ENCODE measurements around the gene GJD3. TPM values are rescaled to one million over a fixed set of nuclear protein-coding genes. Genes with fewer than 3 reads are reported as not detected.
"Not testable (repeated sequence)": the region's sequence is repeated elsewhere in the genome, so short reads cannot be mapped to it uniquely, and the experiment has no call there.

The GJD3 gene, protein sequence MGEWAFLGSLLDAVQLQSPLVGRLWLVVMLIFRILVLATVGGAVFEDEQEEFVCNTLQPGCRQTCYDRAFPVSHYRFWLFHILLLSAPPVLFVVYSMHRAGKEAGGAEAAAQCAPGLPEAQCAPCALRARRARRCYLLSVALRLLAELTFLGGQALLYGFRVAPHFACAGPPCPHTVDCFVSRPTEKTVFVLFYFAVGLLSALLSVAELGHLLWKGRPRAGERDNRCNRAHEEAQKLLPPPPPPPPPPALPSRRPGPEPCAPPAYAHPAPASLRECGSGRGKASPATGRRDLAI
- not detected for total RNA-seq

DNA sequence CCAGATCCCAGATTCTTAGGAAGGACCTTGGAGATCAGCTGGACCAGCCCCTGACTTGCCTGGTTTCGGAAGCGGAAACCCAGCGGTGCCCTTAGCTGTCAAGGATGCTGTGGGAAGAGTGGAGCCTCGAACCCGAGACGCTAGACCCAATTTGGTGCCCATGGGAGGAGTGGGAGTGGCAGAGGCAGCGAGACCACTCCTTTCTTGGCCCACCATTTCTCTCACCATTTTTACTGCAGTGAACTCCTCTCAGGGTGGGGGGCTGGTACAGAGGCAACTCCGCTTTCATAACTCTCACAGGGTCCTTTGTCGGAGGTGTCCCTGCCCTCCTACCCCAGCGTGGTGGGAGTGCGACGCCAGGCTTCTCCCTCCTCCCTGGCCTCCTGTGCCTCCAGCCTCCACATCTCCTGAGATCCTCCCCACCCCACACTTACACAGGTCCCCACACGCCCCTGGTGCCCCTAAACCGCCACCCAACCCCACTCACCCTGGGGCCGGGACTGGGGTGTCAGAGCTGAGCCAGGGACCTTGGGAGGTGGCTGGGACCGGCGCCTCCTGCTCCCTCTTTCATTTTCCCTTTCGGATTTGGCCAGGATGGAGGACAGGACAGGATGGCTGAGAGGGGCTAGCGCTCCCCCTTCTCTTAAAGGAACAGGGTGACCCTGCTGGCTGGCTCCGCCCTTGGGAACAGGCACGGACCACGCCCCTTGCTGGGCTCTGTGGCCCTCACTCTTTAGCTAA is at the start of gene GJD3:
Gene GJD3, minus strand, starts transcription at position 617 of the 741 bp plus-strand sequence. CDS start 922 bp downstream, outside the sequence.
- Histone ChIP-seq H3K36me3 (no peaks in the 10 kb centered on the region), H3K4me3 (peak within 1 kb of the TSS; percentile 30 to 60 (median 45)), H3K9me3 (no peaks in the 10 kb centered on the region), H3K4me1 (peaks cover 0 to 23% (median 6%) of the 10 kb centered on the region in 4 donors), H3K27ac (no peak within 1 kb of the TSS), H3K27me3 (peaks cover 0 to 7% of the 10 kb centered on the region in 2 donors)
- 66 to 68% methylated on average over 20 to 22 of the region's 22 CpGs for WGBS, 2 donors
- DNase-seq (ENCODE audit: low spot score in 2 of 2), result no peak
- no peak for TF ChIP-seq POLR2A (IDR thresholded peaks at IDR 0.05)
- TF ChIP-seq, protein P1, sequence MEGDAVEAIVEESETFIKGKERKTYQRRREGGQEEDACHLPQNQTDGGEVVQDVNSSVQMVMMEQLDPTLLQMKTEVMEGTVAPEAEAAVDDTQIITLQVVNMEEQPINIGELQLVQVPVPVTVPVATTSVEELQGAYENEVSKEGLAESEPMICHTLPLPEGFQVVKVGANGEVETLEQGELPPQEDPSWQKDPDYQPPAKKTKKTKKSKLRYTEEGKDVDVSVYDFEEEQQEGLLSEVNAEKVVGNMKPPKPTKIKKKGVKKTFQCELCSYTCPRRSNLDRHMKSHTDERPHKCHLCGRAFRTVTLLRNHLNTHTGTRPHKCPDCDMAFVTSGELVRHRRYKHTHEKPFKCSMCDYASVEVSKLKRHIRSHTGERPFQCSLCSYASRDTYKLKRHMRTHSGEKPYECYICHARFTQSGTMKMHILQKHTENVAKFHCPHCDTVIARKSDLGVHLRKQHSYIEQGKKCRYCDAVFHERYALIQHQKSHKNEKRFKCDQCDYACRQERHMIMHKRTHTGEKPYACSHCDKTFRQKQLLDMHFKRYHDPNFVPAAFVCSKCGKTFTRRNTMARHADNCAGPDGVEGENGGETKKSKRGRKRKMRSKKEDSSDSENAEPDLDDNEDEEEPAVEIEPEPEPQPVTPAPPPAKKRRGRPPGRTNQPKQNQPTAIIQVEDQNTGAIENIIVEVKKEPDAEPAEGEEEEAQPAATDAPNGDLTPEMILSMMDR (IDR thresholded peaks at IDR 0.05), result no peak
- no peak for TF ChIP-seq EP300 (IDR thresholded peaks at IDR 0.05)

DNA sequence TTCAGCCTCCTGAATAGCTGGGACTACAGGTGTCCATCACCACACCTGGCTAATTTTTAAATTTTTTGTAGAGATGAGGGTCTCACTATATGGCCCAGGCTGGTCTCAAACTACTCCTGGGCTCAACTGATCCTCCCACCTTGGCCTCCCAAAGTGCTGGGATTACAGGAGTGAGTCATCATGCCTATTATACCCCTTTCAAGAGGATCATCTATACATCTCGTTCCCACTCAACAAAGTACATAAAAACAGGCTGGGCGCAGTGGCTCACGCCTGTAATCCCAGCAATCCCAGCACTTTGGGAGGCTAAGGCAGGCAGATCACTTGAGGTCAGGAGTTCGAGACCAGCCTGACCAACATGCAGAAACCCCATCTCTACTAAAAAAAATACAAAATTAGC is 49.8 kb upstream of the GJD3 start:
- WGBS, 2 donors, result 88 to 91% methylated on average over 4 of the region's 4 CpGs
- not testable (repeated sequence) for DNase-seq (ENCODE audit: low spot score in 2 of 2)

DNA sequence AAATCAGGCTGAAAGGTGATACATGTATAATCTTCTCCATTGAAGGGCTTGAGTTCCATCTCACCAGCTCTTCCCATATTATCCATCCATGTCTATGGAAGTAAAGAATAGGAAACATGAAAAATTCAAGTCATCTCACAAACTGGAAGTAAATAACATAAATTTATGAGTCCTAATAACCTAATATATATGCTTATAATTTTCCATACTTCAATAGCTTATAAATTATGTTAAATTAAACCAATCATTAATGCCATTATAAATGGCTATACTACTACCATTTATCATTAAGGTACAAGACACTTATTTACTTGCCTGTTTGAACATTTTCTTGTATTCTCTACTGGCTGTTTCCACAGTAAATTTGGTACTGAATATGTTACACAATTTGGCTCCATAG is 48.3 kb upstream of the GJD3 start:
- H3K36me3 ChIP-seq, result no peaks in the 10 kb centered on the region
- no peak for TF ChIP-seq POLR2A (IDR thresholded peaks at IDR 0.05)
- TF ChIP-seq, protein P1 (IDR thresholded peaks at IDR 0.05), result no peak
- no peaks in the 10 kb centered on the region for H3K9me3 ChIP-seq
- no peak overlapping the region for H3K4me3 ChIP-seq
- H3K4me1 ChIP-seq, result peaks cover 0 to 7% (median 6%) of the 10 kb centered on the region in 4 donors
- H3K27me3 ChIP-seq, result peaks cover 0 to 10% of the 10 kb centered on the region in 2 donors
- DNase-seq (ENCODE audit: low spot score in 2 of 2), result no peak
- H3K27ac ChIP-seq, result no peak overlapping the region

More for the DNA sequence above, 49.8 kb upstream of the GJD3 start:
- Histone ChIP-seq H3K4me1 (peaks cover 0 to 14% (median 8%) of the 10 kb centered on the region in 4 donors), H3K27me3 (peaks cover 0 to 10% of the 10 kb centered on the region in 2 donors)
- not testable (repeated sequence) for H3K36me3 ChIP-seq, H3K9me3 ChIP-seq, H3K27ac ChIP-seq, H3K4me3 ChIP-seq

DNA sequence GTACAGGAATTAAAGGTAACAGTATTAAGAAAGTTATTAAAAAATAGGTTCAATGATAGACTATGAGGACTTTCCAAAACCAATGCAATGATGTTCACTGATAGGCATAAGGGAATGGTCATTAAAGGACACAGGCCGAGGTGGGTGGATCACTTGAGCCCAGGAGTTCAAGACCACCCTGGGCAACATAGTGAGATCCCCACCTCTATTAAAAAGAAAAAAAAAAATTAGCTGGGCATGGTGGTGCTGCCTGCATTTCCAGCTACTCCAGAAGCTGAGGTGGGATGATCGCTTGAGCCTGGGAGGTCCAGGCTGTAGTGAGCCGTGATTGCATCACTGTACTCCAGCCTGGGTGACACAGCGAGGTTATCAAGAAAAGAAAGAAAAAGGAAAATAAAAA is 47.3 kb upstream of the GJD3 start:
- WGBS, 2 donors, result 91 to 92% methylated on average over 4 of the region's 4 CpGs
- no peak overlapping the region for H3K4me3 ChIP-seq
- no peaks in the 10 kb centered on the region for H3K9me3 ChIP-seq
- H3K27ac ChIP-seq, result peak overlapping the region in 1 of 4 donors; percentile 36
- no peaks in the 10 kb centered on the region for H3K36me3 ChIP-seq
- H3K4me1 ChIP-seq, result peaks cover 0 to under 1% (median 0%) of the 10 kb centered on the region in 4 donors
- peaks cover 0 to 3% of the 10 kb centered on the region in 2 donors for H3K27me3 ChIP-seq
- no peak for DNase-seq (ENCODE audit: low spot score in 2 of 2)
- TF ChIP-seq POLR2A (IDR thresholded peaks at IDR 0.05) (no peak), EP300 (IDR thresholded peaks at IDR 0.05) (no peak)
- TF ChIP-seq, protein P1 (IDR thresholded peaks at IDR 0.05), result no peak

DNA sequence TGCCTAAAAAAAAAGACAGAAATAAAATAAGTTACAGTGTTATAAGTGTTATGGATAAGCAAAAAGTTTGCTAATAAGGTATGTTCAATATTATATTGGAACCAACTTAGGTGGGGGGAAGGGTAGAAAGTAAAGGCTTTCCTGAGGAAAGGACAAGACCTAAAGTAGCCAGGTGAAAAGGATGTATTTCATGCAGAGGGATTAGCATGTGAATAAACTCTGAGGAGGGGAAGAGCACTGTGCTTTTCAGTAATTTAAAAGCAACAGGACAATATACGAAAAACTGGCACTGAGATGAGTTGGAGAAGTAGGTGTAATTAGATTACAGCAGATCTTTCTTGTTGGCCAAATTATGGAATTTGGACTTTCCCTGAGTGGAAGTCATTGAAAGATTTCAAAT is 45.5 kb upstream of the GJD3 start:
- Histone ChIP-seq H3K27ac (no peak overlapping the region), H3K4me1 (no peaks in the 10 kb centered on the region), H3K4me3 (no peak overlapping the region), H3K27me3 (no peaks in the 10 kb centered on the region), H3K36me3 (no peaks in the 10 kb centered on the region), H3K9me3 (no peaks in the 10 kb centered on the region)
- DNase-seq (ENCODE audit: low spot score in 2 of 2), result no peak
- TF ChIP-seq, protein P1 (IDR thresholded peaks at IDR 0.05), result no peak
- TF ChIP-seq EP300 (IDR thresholded peaks at IDR 0.05) (no peak), POLR2A (IDR thresholded peaks at IDR 0.05) (no peak)
- WGBS, 2 donors, result 73 to 81% methylated on average over 1 of the region's 1 CpG

DNA sequence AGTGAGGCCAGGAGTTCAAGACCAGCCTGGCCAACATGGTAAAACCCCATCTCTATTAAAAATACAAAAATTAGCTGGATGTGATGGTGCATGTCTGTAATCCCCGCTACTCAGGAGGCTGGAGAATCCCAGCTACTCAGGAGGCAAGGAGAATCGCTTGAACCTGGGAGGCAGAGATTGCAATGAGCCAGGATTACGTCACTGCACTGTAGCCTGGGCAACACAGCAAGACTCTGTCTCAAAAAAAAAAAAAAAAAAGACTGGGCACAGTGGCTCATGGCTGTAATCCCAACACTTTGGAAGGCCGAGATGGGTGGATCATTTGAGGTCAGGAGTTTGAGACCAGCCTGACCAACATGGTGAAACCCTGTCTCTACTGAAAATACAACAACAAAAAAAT is 45.0 kb upstream of the GJD3 start:
- DNase-seq (ENCODE audit: low spot score in 2 of 2); H3K4me3 ChIP-seq: not testable (repeated sequence)
- 93 to 97% methylated on average over 4 of the region's 4 CpGs for WGBS, 2 donors

More for the DNA sequence above, 45.0 kb upstream of the GJD3 start:
- not testable (repeated sequence) for H3K27me3 ChIP-seq, H3K36me3 ChIP-seq, H3K27ac ChIP-seq, H3K9me3 ChIP-seq, H3K4me1 ChIP-seq

All from tibial nerve (tissue), 4 donors.